Measurements from ENCODE around the gene TRIM67.

DNA sequence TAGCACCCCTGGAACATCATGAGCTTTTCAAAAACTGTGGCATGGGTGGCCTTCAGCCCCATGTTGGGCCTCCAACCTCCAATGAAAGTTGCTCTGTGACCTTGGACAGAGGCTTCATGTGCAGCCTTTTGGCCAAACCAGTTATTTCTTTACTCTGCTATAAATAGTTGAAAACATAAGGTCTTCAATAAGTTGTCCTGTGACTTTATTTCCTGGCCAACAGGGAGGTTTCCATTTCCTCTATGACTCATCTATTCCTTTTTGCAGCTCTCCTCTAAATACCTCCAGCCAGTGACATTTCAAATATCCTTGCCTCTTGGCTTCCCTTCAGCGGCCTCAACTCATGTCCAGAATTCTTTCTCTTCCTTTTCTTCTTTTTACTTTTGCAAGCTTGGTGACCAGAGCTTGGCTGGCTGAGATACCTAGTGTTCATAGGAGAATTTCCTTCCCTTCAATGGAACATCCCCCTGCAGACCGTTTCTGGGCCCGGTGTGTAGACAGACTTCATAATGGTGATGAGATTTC is 22.7 kb upstream of the TRIM67 start:
- TF ChIP-seq POLR2A (IDR thresholded peaks at IDR 0.05) (no peak), POLR2AphosphoS5 (IDR thresholded peaks at IDR 0.05) (no peak)
- TF ChIP-seq, protein P1, sequence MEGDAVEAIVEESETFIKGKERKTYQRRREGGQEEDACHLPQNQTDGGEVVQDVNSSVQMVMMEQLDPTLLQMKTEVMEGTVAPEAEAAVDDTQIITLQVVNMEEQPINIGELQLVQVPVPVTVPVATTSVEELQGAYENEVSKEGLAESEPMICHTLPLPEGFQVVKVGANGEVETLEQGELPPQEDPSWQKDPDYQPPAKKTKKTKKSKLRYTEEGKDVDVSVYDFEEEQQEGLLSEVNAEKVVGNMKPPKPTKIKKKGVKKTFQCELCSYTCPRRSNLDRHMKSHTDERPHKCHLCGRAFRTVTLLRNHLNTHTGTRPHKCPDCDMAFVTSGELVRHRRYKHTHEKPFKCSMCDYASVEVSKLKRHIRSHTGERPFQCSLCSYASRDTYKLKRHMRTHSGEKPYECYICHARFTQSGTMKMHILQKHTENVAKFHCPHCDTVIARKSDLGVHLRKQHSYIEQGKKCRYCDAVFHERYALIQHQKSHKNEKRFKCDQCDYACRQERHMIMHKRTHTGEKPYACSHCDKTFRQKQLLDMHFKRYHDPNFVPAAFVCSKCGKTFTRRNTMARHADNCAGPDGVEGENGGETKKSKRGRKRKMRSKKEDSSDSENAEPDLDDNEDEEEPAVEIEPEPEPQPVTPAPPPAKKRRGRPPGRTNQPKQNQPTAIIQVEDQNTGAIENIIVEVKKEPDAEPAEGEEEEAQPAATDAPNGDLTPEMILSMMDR (IDR thresholded peaks at IDR 0.05) = no peak
